K562 treated with DMSO at 1 percent for 48 hours (cell line): Measurements from ENCODE around the gene CCL23. TPM values are rescaled to one million over a fixed set of nuclear protein-coding genes. Genes with fewer than 3 reads are reported as not detected.

Experiments
- total RNA-seq: library from RNA; unstranded; fragments of 300-600 nt; gene quantifications from 2 replicates; pipeline ENCODE4 v1.2.3, GENCODE V29; 2022; ENCODE audit warnings: low replicate concordance; ENCODE audit errors: extremely low read depth

The CCL23 gene
- not detected in 2 replicates for total RNA-seq

GRCh38 chr17:36017799-36018198 lies at the start of gene CCL23:
TSS of gene CCL23 (minus strand) at chr17:36017972. CDS start at chr17:36017897, 75 bp downstream.

GRCh38 chr17:36063786-36064541 lies 46.2 kb upstream of the CCL23 start, which contains the start of gene CCL18:
TSS of gene CCL18 (plus strand) at chr17:36064272. CDS start at chr17:36064343, 71 bp downstream.

GRCh38 chr17:36001110-36001771 lies 16.5 kb downstream of the CCL23 start, which contains the start of gene CCL15:
TSS of gene CCL15 (minus strand) at chr17:36001553. CDS start at chr17:36001492, 61 bp downstream.

GRCh38 chr17:35986643-35987042 lies 31.1 kb downstream of the CCL23 start, which contains the start of gene CCL14:
TSS of gene CCL14 (minus strand) at chr17:35986729. CDS start at chr17:35986649, 80 bp downstream.

GRCh38 chr17:35981246-35981645 lies 36.5 kb downstream of the CCL23 start, which contains the start of gene CCL16:
TSS of gene CCL16 (minus strand) at chr17:35981497. CDS start at chr17:35981420, 77 bp downstream.

Other genes starting within 250 kb of the CCL23 start
- gene MMP28, start 222.3 kb downstream of the CCL23 start, total RNA-seq: not detected in 2 replicates
- not detected in 2 replicates for gene TAF15, start 208.5 kb downstream of the CCL23 start, total RNA-seq
- gene HEATR9, start 149.1 kb downstream of the CCL23 start, total RNA-seq: not detected in 2 replicates
- not detected in 2 replicates for gene CCL5, start 137.6 kb downstream of the CCL23 start, total RNA-seq
- gene RDM1, start 87.2 kb downstream of the CCL23 start, total RNA-seq: not detected in 2 replicates
- gene LYZL6, start 74.3 kb downstream of the CCL23 start, total RNA-seq: not detected in 2 replicates
- not detected in 2 replicates for gene CCL16, start 36.5 kb downstream of the CCL23 start, total RNA-seq
- not detected in 2 replicates for gene CCL14, start 31.2 kb downstream of the CCL23 start, total RNA-seq
- not detected in 2 replicates for gene CCL15, start 16.4 kb downstream of the CCL23 start, total RNA-seq
- not detected in 2 replicates for gene CCL18, start 46.3 kb upstream of the CCL23 start, total RNA-seq
- gene CCL3, start 72.2 kb upstream of the CCL23 start, total RNA-seq: not detected in 2 replicates
- gene CCL4, start 85.9 kb upstream of the CCL23 start, total RNA-seq: not detected in 2 replicates
- gene TBC1D3B, start 158.7 kb upstream of the CCL23 start, total RNA-seq: not detected in 2 replicates
- gene CCL3L1, start 178.8 kb upstream of the CCL23 start, total RNA-seq: not detected in 2 replicates
- not detected in 2 replicates for gene CCL4L2, start 193.1 kb upstream of the CCL23 start, total RNA-seq
- gene TBC1D3I, start 246.6 kb upstream of the CCL23 start, total RNA-seq: not detected in 2 replicates